ENCODE data around the gene BPI.
"Not testable (repeated sequence)": the region's sequence is repeated elsewhere in the genome, so short reads cannot be mapped to it uniquely, and the experiment has no call there.

Gene BPI

GRCh38 chr20:38373231-38373867, 69.4 kb downstream of the BPI start:
- H3K27ac ChIP-seq (ENCODE audit: low read depth in 2 of 2, low read length in 2 of 2) = no peak overlapping the region
- no peaks in the 10 kb centered on the region for H3K36me3 ChIP-seq (ENCODE audit: control insufficient read depth in 2 of 2, insufficient read depth in 2 of 2, low read length in 2 of 2)
- no peak overlapping the region for H3K9ac ChIP-seq (ENCODE audit: low read depth in 1 of 2, low read length in 2 of 2)
- H3K9me3 ChIP-seq (ENCODE audit: control insufficient read depth in 2 of 2, low read length in 2 of 2) = no peaks in the 10 kb centered on the region
- peaks cover 0 to 3% of the 10 kb centered on the region in 2 donors for H3K4me1 ChIP-seq (ENCODE audit: control insufficient read depth in 2 of 2, insufficient read depth in 2 of 2, low read length in 2 of 2)
- H3K4me3 ChIP-seq (ENCODE audit: low read length in 2 of 2) = no peak overlapping the region
- H3K27me3 ChIP-seq (ENCODE audit: control insufficient read depth in 2 of 2, insufficient read depth in 2 of 2, low read length in 2 of 2) = peaks cover 0 to 2% of the 10 kb centered on the region in 2 donors

GRCh38 chr20:38373898-38374297, 69.9 kb downstream of the BPI start:
- no peak overlapping the region for H3K27ac ChIP-seq (ENCODE audit: low read depth in 2 of 2, low read length in 2 of 2)
- no peaks in the 10 kb centered on the region for H3K9me3 ChIP-seq (ENCODE audit: control insufficient read depth in 2 of 2, low read length in 2 of 2)
- H3K9ac ChIP-seq (ENCODE audit: low read depth in 1 of 2, low read length in 2 of 2) = no peak overlapping the region
- H3K4me3 ChIP-seq (ENCODE audit: low read length in 2 of 2) = no peak overlapping the region
- peaks cover 0 to 2% of the 10 kb centered on the region in 2 donors for H3K27me3 ChIP-seq (ENCODE audit: control insufficient read depth in 2 of 2, insufficient read depth in 2 of 2, low read length in 2 of 2)
- peaks cover 0 to 3% of the 10 kb centered on the region in 2 donors for H3K4me1 ChIP-seq (ENCODE audit: control insufficient read depth in 2 of 2, insufficient read depth in 2 of 2, low read length in 2 of 2)
- H3K36me3 ChIP-seq (ENCODE audit: control insufficient read depth in 2 of 2, insufficient read depth in 2 of 2, low read length in 2 of 2) = no peaks in the 10 kb centered on the region

- Histone ChIP-seq H3K4me3 (ENCODE audit: low read length in 2 of 2) (no peak overlapping the region), H3K27ac (ENCODE audit: low read depth in 2 of 2, low read length in 2 of 2) (no peak overlapping the region), H3K9ac (ENCODE audit: low read depth in 1 of 2, low read length in 2 of 2) (no peak overlapping the region), H3K4me1 (ENCODE audit: control insufficient read depth in 2 of 2, insufficient read depth in 2 of 2, low read length in 2 of 2) (peaks cover 0 to 3% of the 10 kb centered on the region in 2 donors), H3K9me3 (ENCODE audit: control insufficient read depth in 2 of 2, low read length in 2 of 2) (no peaks in the 10 kb centered on the region), H3K36me3 (ENCODE audit: control insufficient read depth in 2 of 2, insufficient read depth in 2 of 2, low read length in 2 of 2) (no peaks in the 10 kb centered on the region), H3K27me3 (ENCODE audit: control insufficient read depth in 2 of 2, insufficient read depth in 2 of 2, low read length in 2 of 2) (no peaks in the 10 kb centered on the region)
These were observed 73.2 kb downstream of the BPI start for GRCh38 chr20:38377039-38377685.

GRCh38 chr20:38377838-38378237, 73.9 kb downstream of the BPI start:
- H3K4me3 ChIP-seq (ENCODE audit: low read length in 2 of 2); H3K27ac ChIP-seq (ENCODE audit: low read depth in 2 of 2, low read length in 2 of 2); H3K9me3 ChIP-seq (ENCODE audit: control insufficient read depth in 2 of 2, low read length in 2 of 2); H3K27me3 ChIP-seq (ENCODE audit: control insufficient read depth in 2 of 2, insufficient read depth in 2 of 2, low read length in 2 of 2); H3K9ac ChIP-seq (ENCODE audit: low read depth in 1 of 2, low read length in 2 of 2); H3K4me1 ChIP-seq (ENCODE audit: control insufficient read depth in 2 of 2, insufficient read depth in 2 of 2, low read length in 2 of 2); H3K36me3 ChIP-seq (ENCODE audit: control insufficient read depth in 2 of 2, insufficient read depth in 2 of 2, low read length in 2 of 2): not testable (repeated sequence)

GRCh38 chr20:38383147-38383546, 79.2 kb downstream of the BPI start:
- H3K4me3 ChIP-seq (ENCODE audit: low read length in 2 of 2) = no peak overlapping the region
- no peaks in the 10 kb centered on the region for H3K4me1 ChIP-seq (ENCODE audit: control insufficient read depth in 2 of 2, insufficient read depth in 2 of 2, low read length in 2 of 2)
- H3K36me3 ChIP-seq (ENCODE audit: control insufficient read depth in 2 of 2, insufficient read depth in 2 of 2, low read length in 2 of 2) = no peaks in the 10 kb centered on the region
- H3K27ac ChIP-seq (ENCODE audit: low read depth in 2 of 2, low read length in 2 of 2) = no peak overlapping the region
- no peak overlapping the region for H3K9ac ChIP-seq (ENCODE audit: low read depth in 1 of 2, low read length in 2 of 2)
- H3K9me3 ChIP-seq (ENCODE audit: control insufficient read depth in 2 of 2, low read length in 2 of 2) = no peaks in the 10 kb centered on the region
- H3K27me3 ChIP-seq (ENCODE audit: control insufficient read depth in 2 of 2, insufficient read depth in 2 of 2, low read length in 2 of 2) = no peaks in the 10 kb centered on the region

GRCh38 chr20:38386004-38386403, 82.0 kb downstream of the BPI start:
- no peak overlapping the region for H3K9ac ChIP-seq (ENCODE audit: low read depth in 1 of 2, low read length in 2 of 2)
- H3K4me3 ChIP-seq (ENCODE audit: low read length in 2 of 2) = no peak overlapping the region
- H3K9me3 ChIP-seq (ENCODE audit: control insufficient read depth in 2 of 2, low read length in 2 of 2) = no peaks in the 10 kb centered on the region
- no peaks in the 10 kb centered on the region for H3K36me3 ChIP-seq (ENCODE audit: control insufficient read depth in 2 of 2, insufficient read depth in 2 of 2, low read length in 2 of 2)
- H3K27ac ChIP-seq (ENCODE audit: low read depth in 2 of 2, low read length in 2 of 2) = no peak overlapping the region
- peaks cover 0 to 2% of the 10 kb centered on the region in 2 donors for H3K27me3 ChIP-seq (ENCODE audit: control insufficient read depth in 2 of 2, insufficient read depth in 2 of 2, low read length in 2 of 2)
- no peaks in the 10 kb centered on the region for H3K4me1 ChIP-seq (ENCODE audit: control insufficient read depth in 2 of 2, insufficient read depth in 2 of 2, low read length in 2 of 2)

GRCh38 chr20:38386851-38387250, 82.9 kb downstream of the BPI start:
- no peaks in the 10 kb centered on the region for H3K4me1 ChIP-seq (ENCODE audit: control insufficient read depth in 2 of 2, insufficient read depth in 2 of 2, low read length in 2 of 2)
- H3K4me3 ChIP-seq (ENCODE audit: low read length in 2 of 2) = no peak overlapping the region
- peaks cover 0 to 2% of the 10 kb centered on the region in 2 donors for H3K27me3 ChIP-seq (ENCODE audit: control insufficient read depth in 2 of 2, insufficient read depth in 2 of 2, low read length in 2 of 2)

More at GRCh38 chr20:38386851-38387250, 82.9 kb downstream of the BPI start:
- no peaks in the 10 kb centered on the region for H3K36me3 ChIP-seq (ENCODE audit: control insufficient read depth in 2 of 2, insufficient read depth in 2 of 2, low read length in 2 of 2)
- H3K27ac ChIP-seq (ENCODE audit: low read depth in 2 of 2, low read length in 2 of 2) = no peak overlapping the region
- H3K9me3 ChIP-seq (ENCODE audit: control insufficient read depth in 2 of 2, low read length in 2 of 2) = no peaks in the 10 kb centered on the region
- no peak overlapping the region for H3K9ac ChIP-seq (ENCODE audit: low read depth in 1 of 2, low read length in 2 of 2)
